ENCODE data around the gene AMOTL2.

GRCh38 chr3:134393074-134393473 lies 18.8 kb upstream of the AMOTL2 start:
- no peak for TF ChIP-seq CTCF (IDR thresholded peaks at IDR 0.05)
- TF ChIP-seq MAZ (IDR thresholded peaks at IDR 0.05; ENCODE audit: borderline replicate concordance, low read depth, low read length) = no peak
- no peak for TF ChIP-seq MAX (IDR thresholded peaks at IDR 0.05)
- TF ChIP-seq POLR2AphosphoS2 (conservative IDR thresholded peaks at IDR 0.05; ENCODE audit: low read length) = no peak
- no peak for TF ChIP-seq POLR2A (IDR thresholded peaks at IDR 0.05; ENCODE audit: low read length)
- TF ChIP-seq CEBPB (IDR thresholded peaks at IDR 0.05) = no peak
- TF ChIP-seq CBX2 (IDR thresholded peaks at IDR 0.05; ENCODE audit: borderline replicate concordance, low read depth) = no peak
- TF ChIP-seq KDM1A (IDR thresholded peaks at IDR 0.05; ENCODE audit: low read depth) = no peak
- no peak for TF ChIP-seq PBX3 (IDR thresholded peaks at IDR 0.05)
- no peak for TF ChIP-seq RCOR1 (IDR thresholded peaks at IDR 0.05; ENCODE audit: low read depth, low read length)
